HepG2 (cell line): ENCODE measurements around the gene THY1. TPM values are rescaled to one million over a fixed set of nuclear protein-coding genes. Genes with fewer than 3 reads are reported as not detected.
A peak's percentile ranks its signal among the peaks of the same experiment; 100 is the strongest.

Experiments
- ATF7-NPFF ChIP-seq: sonication (generic); formaldehyde crosslinking; IDR thresholded peaks from 2 replicates; pipeline ENCODE4 v1.8.1; 2023; ENCODE audit warnings: mild to moderate bottlenecking, low read depth, missing genetic modification reagents, moderate library complexity
- CCDC6 ChIP-seq: sonication (generic); formaldehyde crosslinking; IDR thresholded peaks from 2 replicates; pipeline ENCODE4 v1.8.1; 2022; ENCODE audit warnings: mild to moderate bottlenecking, missing genetic modification reagents, moderate library complexity
- EP300 ChIP-seq, 3 experiments: sonication (generic) in 1 of 3; formaldehyde crosslinking in 1 of 3; IDR thresholded peaks; 2 replicates each; pipeline versions ENCODE4 v1.5.1 to v1.6.1; 2011 to 2020; ENCODE audit warnings: low read depth in 2 of 3, low read length in 2 of 3, borderline replicate concordance in 1 of 3, improper control_type of control experiment in 1 of 3, mild to moderate bottlenecking in 1 of 3, missing genetic modification reagents in 1 of 3, moderate library complexity in 1 of 3
- FIP1L1 ChIP-seq: fragments of 200-400 bp; formaldehyde crosslinking; IDR thresholded peaks from 2 replicates; pipeline ENCODE4 v1.6.1; 2018; ENCODE audit warnings: low read depth, mild to moderate bottlenecking, low read length, moderate library complexity, borderline replicate concordance; ENCODE audit not compliant: insufficient read depth
- HIVEP1 ChIP-seq: sonication (generic); formaldehyde crosslinking; IDR thresholded peaks from 2 replicates; pipeline ENCODE4 v1.4.0; 2020; ENCODE audit warnings: mild to moderate bottlenecking, missing genetic modification reagents
- HMG20A ChIP-seq: IDR thresholded peaks from 2 replicates; pipeline ENCODE4 v1.6.1; 2016; ENCODE audit warnings: borderline replicate concordance
- HOXD1 ChIP-seq: sonication (generic); formaldehyde crosslinking; IDR thresholded peaks from 2 replicates; pipeline ENCODE4 v1.5.0; 2020; ENCODE audit warnings: missing genetic modification reagents
- MAFG ChIP-seq: sonication (generic); formaldehyde crosslinking; IDR thresholded peaks from 2 replicates; pipeline ENCODE4 v1.5.1; 2020; ENCODE audit warnings: mild to moderate bottlenecking, missing genetic modification reagents
- NRL ChIP-seq: sonication (generic); formaldehyde crosslinking; IDR thresholded peaks from 2 replicates; pipeline ENCODE4 v1.5.0; 2020; ENCODE audit warnings: missing genetic modification reagents, mild to moderate bottlenecking, moderate library complexity, borderline replicate concordance
- POLR2A ChIP-seq, 2 experiments: IDR thresholded peaks; 2 replicates each; pipeline ENCODE4 v1.6.1; 2011; ENCODE audit warnings: low read depth in 2 of 2, low read length in 2 of 2, mild to moderate bottlenecking in 1 of 2, moderate library complexity in 1 of 2; ENCODE audit not compliant: insufficient read depth in 1 of 2
- RBFOX2 ChIP-seq: fragments of 200-400 bp; formaldehyde crosslinking; IDR thresholded peaks from 2 replicates; pipeline ENCODE4 v1.6.1; 2017; ENCODE audit warnings: low read depth, mild to moderate bottlenecking, low read length
- RFX3 ChIP-seq: IDR thresholded peaks from 2 replicates; pipeline ENCODE4 v1.6.1; 2016; ENCODE audit warnings: missing biosample characterization, missing genetic modification reagents
- RXRB ChIP-seq: IDR thresholded peaks from 2 replicates; pipeline ENCODE4 v1.6.1; 2016; ENCODE audit warnings: borderline replicate concordance, missing genetic modification reagents, missing compliant biosample characterization
- SAP130 ChIP-seq: IDR thresholded peaks from 2 replicates; pipeline ENCODE4 v1.6.1; 2016; ENCODE audit warnings: low read depth
- SMYD3 ChIP-seq: sonication (generic); formaldehyde crosslinking; IDR thresholded peaks from 2 replicates; pipeline ENCODE4 v1.8.1; 2023; ENCODE audit warnings: mild to moderate bottlenecking, missing genetic modification reagents
- SOX13 ChIP-seq, 3 experiments: fragments of 450-650 bp in 1 of 3; sonication (generic) in 1 of 3; formaldehyde crosslinking in 1 of 3; IDR thresholded peaks in 2 of 3; conservative IDR thresholded peaks in 1 of 3; 2 replicates each; pipeline versions ENCODE4 v1.5.0 to v1.6.1; 2016 to 2020; ENCODE audit warnings: antibody characterized with exemption in 1 of 3, mild to moderate bottlenecking in 1 of 3, missing compliant biosample characterization in 1 of 3, missing genetic modification reagents in 1 of 3, moderate library complexity in 1 of 3
- SPEN ChIP-seq: sonication (generic); formaldehyde crosslinking; IDR thresholded peaks from 2 replicates; pipeline ENCODE4 v1.5.1; 2020; ENCODE audit warnings: low read depth, mild to moderate bottlenecking, missing genetic modification reagents
- TP53 ChIP-seq: sonication (generic); formaldehyde crosslinking; conservative IDR thresholded peaks from 2 replicates; pipeline ENCODE4 v1.4.0; 2020; ENCODE audit warnings: missing genetic modification reagents
- WIZ ChIP-seq: sonication (generic); formaldehyde crosslinking; IDR thresholded peaks from 2 replicates; pipeline ENCODE4 v1.5.1; 2020; ENCODE audit warnings: mild to moderate bottlenecking, missing genetic modification reagents
- YEATS4 ChIP-seq: sonication (generic); formaldehyde crosslinking; IDR thresholded peaks from 2 replicates; pipeline ENCODE4 v1.4.0; 2020; ENCODE audit warnings: missing genetic modification reagents, borderline replicate concordance
- ZBTB7B ChIP-seq: sonication (generic); formaldehyde crosslinking; IDR thresholded peaks from 2 replicates; pipeline ENCODE4 v1.4.0; 2020; ENCODE audit warnings: missing genetic modification reagents
- ZNF460 ChIP-seq: sonication (generic); formaldehyde crosslinking; IDR thresholded peaks from 2 replicates; pipeline ENCODE4 v1.5.1; 2020; ENCODE audit warnings: missing genetic modification reagents, mild to moderate bottlenecking, borderline replicate concordance
- ZNF674 ChIP-seq: sonication (generic); formaldehyde crosslinking; IDR thresholded peaks from 2 replicates; pipeline ENCODE4 v1.5.0; 2020; ENCODE audit warnings: low read depth, mild to moderate bottlenecking, missing genetic modification reagents
- ZNF703 ChIP-seq: sonication (generic); formaldehyde crosslinking; IDR thresholded peaks from 2 replicates; pipeline ENCODE4 v1.5.1; 2020; ENCODE audit warnings: missing genetic modification reagents, mild to moderate bottlenecking, moderate library complexity, borderline replicate concordance
- polyA plus RNA-seq, 8 experiments: library from polyadenylated mRNA; depleted of rRNA in 3 of 8; stranded (reverse) in 7 of 8; unstranded in 1 of 8; fragments of >200 nt; fragmentation: Illumina TruSeq in 4 of 8; extraction: Trizol in 4 of 8; gene quantifications; 2 replicates each; pipeline versions ENCODE4 v1.2.1 to v1.2.3, GENCODE V29; 2011 to 2016; ENCODE audit warnings: low read depth in 4 of 8, missing spikeins in 1 of 8, mixed read lengths in 1 of 8; ENCODE audit not compliant: insufficient read depth in 1 of 8
- total RNA-seq, 5 experiments: library from RNA; depleted of rRNA; stranded (reverse); fragments of >200 nt; fragmentation: Illumina TruSeq; extraction: Trizol; gene quantifications; 2 replicates each; pipeline ENCODE4 v1.2.3, GENCODE V29; 2016; ENCODE audit warnings: low read depth in 1 of 5
- TF ChIP-seq, protein P1 (sequence below): sonication (generic); formaldehyde crosslinking; conservative IDR thresholded peaks from 2 replicates; pipeline ENCODE4 v1.8.0; 2022; ENCODE audit warnings: low read depth, missing genetic modification reagents
- TF ChIP-seq, protein P2 (sequence below): sonication (generic); formaldehyde crosslinking; conservative IDR thresholded peaks from 2 replicates; pipeline ENCODE4 v1.8.0; 2022; ENCODE audit warnings: mild to moderate bottlenecking, moderate library complexity, missing genetic modification reagents

The THY1 gene
- total and polyA plus RNA-seq, 2 of the 13 experiments (the other 11 are each of a cell fraction or from before 2014, with no cell fraction given), result not detected

DNA sequence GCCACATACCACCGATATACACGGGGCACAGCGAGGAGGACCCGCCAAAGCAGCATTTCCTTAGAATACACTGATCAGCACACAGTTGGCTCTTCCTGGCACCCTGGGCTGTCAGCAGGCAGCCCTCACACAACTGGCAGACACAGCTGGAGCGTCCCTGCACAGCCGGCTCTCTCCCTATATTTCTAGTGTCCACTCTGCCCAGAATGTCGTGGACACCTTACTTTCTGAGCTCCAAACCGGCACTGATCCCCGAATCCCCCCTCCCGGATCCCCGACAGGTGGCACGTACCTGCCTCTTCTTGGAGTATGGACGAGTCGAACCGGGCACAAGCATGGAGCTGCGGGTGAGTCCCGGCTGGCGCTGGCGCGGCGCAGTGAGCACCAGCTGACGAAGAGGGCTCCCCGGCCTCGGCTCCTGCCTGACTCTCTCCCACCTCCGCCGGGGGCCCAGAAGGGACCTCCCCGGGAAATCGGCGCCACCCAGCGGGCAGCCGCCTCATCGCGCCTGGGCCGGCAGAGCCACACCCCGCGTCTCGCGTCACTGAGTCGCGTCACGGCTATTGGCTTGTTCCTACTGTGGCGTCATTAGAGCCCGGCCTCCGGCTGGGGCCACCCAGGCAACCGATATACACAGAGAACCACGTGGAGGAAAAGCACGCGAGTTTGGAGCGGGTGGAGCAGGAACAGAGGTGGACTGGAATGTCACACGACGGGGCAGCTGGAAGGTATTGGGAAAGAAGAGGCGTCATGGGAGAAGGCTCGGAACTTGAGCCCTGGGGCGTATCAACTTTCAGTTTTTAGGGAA, 41.6 kb downstream of the THY1 start, which contains the start of gene USP2 (continued):
- peak; percentile 69 for TF ChIP-seq NRL (CRISPR knock-in tag)
- no peak for TF ChIP-seq MAFG (CRISPR knock-in tag)
- TF ChIP-seq ATF7-NPFF (CRISPR knock-in tag), result peak; percentile 61; the same call in 1 of the 2 replicates
- TF ChIP-seq, protein P1, sequence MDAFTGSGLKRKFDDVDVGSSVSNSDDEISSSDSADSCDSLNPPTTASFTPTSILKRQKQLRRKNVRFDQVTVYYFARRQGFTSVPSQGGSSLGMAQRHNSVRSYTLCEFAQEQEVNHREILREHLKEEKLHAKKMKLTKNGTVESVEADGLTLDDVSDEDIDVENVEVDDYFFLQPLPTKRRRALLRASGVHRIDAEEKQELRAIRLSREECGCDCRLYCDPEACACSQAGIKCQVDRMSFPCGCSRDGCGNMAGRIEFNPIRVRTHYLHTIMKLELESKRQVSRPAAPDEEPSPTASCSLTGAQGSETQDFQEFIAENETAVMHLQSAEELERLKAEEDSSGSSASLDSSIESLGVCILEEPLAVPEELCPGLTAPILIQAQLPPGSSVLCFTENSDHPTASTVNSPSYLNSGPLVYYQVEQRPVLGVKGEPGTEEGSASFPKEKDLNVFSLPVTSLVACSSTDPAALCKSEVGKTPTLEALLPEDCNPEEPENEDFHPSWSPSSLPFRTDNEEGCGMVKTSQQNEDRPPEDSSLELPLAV (CRISPR knock-in tag), result no peak
- TF ChIP-seq SMYD3 (CRISPR knock-in tag), result 0 out of 2 replicates have a peak, but pooled peaks have one; percentile 56
- 0 out of 2 replicates have a peak, but pooled peaks have one; percentile 35 for TF ChIP-seq TP53 (CRISPR knock-in tag)
- peak; percentile 100 for TF ChIP-seq SAP130
- peak in 1 of 2 experiments; percentile 61; a peak in 1 of 4 replicates for TF ChIP-seq POLR2A (IDR thresholded peaks at IDR 0.05; ENCODE audit: insufficient read depth in 1 of 2, low read depth in 2 of 2, low read length in 2 of 2)
- TF ChIP-seq CCDC6 (CRISPR knock-in tag), result peak; percentile 27; the same call in 1 of the 2 replicates
- TF ChIP-seq HMG20A (CRISPR knock-in tag), result peak; percentile 26; the same call in 1 of the 2 replicates
- 0 out of 2 replicates have a peak, but pooled peaks have one; percentile 34 for TF ChIP-seq SPEN (CRISPR knock-in tag)
- peak; percentile 85 for TF ChIP-seq ZBTB7B (CRISPR knock-in tag)
- TF ChIP-seq HOXD1, result 0 out of 2 replicates have a peak, but pooled peaks have one; percentile 46
- peak; percentile 13; the same call in 1 of the 2 replicates for TF ChIP-seq ZNF460 (CRISPR knock-in tag)
- peak; percentile 74 for TF ChIP-seq RBFOX2
- TF ChIP-seq SOX13 (IDR thresholded peaks at IDR 0.05), result no peak
- TF ChIP-seq SOX13 (CRISPR knock-in tag; conservative IDR thresholded peaks at IDR 0.05 in 1 of 2, IDR thresholded peaks at IDR 0.05 in 1 of 2), result peak in 1 of 2 experiments; percentile 45; a peak in 2 of 4 replicates
- TF ChIP-seq ZNF703 (CRISPR knock-in tag), result 0 out of 2 replicates have a peak, but pooled peaks have one; percentile 48
- TF ChIP-seq EP300 (IDR thresholded peaks at IDR 0.05; ENCODE audit: low read depth in 2 of 2, low read length in 2 of 2), result peak in 1 of 2 experiments; percentile 17; a peak in 1 of 4 replicates
- TF ChIP-seq EP300 (CRISPR knock-in tag; IDR thresholded peaks at IDR 0.05; ENCODE audit: borderline replicate concordance), result peak; percentile 46; the same call in 1 of the 2 replicates
- TF ChIP-seq RFX3 (CRISPR knock-in tag), result peak; percentile 82
- TF ChIP-seq FIP1L1, result 0 out of 2 replicates have a peak, but pooled peaks have one; percentile 39
- TF ChIP-seq, protein P2, sequence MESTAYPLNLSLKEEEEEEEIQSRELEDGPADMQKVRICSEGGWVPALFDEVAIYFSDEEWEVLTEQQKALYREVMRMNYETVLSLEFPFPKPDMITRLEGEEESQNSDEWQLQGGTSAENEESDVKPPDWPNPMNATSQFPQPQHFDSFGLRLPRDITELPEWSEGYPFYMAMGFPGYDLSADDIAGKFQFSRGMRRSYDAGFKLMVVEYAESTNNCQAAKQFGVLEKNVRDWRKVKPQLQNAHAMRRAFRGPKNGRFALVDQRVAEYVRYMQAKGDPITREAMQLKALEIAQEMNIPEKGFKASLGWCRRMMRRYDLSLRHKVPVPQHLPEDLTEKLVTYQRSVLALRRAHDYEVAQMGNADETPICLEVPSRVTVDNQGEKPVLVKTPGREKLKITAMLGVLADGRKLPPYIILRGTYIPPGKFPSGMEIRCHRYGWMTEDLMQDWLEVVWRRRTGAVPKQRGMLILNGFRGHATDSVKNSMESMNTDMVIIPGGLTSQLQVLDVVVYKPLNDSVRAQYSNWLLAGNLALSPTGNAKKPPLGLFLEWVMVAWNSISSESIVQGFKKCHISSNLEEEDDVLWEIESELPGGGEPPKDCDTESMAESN, result peak; percentile 71; the same call in 1 of the 2 replicates
- TF ChIP-seq HIVEP1 (CRISPR knock-in tag), result peak; percentile 89
- no peak for TF ChIP-seq ZNF674
- TF ChIP-seq WIZ (CRISPR knock-in tag), result no peak
- TF ChIP-seq RXRB (CRISPR knock-in tag), result peak; percentile 70
- peak; percentile 75 for TF ChIP-seq YEATS4 (CRISPR knock-in tag)
